IMR-90 (cell line): ENCODE data around the gene LRRC2. TPM values are rescaled to one million over a fixed set of nuclear protein-coding genes. Genes with fewer than 3 reads are reported as not detected.

Experiments used
- ATAC-seq: fragments of 200-7000 bp; cut with Tn5 transposase; 2 replicates; pipeline ENCODE4 v1.9.1; 2020; ENCODE audit warnings: low read depth, mild to moderate bottlenecking, moderate library complexity
- BruUV-seq: library from RNA; stranded (reverse); fragments of 400-500 nt; replicated peaks from 2 replicates; lab custom pipeline; 2021; lab: Mats Ljungman, UMichigan
- CTCF ChIA-PET: fragments of 300-600 bp; formaldehyde crosslinking; extraction: SDS; loops from one replicate; lab custom pipeline; 2021; ENCODE audit warnings: antibody characterized with exemption; lab: Yijun Ruan, JAX
- POLR2A ChIA-PET: fragments of 300-600 bp; sonication (Branson Sonifier 250); formaldehyde crosslinking; loops from one replicate; lab custom pipeline; 2022; ENCODE audit warnings: antibody characterized with exemption; ENCODE audit not compliant: unreplicated experiment; lab: Charles Lee
- DNase-seq: peaks from one replicate; pipeline ENCODE4 v3.0.0; 2013
- H2AFZ ChIP-seq: replicated peaks from 2 replicates; pipeline ENCODE3; 2013; ENCODE audit warnings: low read length, mild to moderate bottlenecking; ENCODE audit not compliant: poor library complexity
- H2AK5ac ChIP-seq: 2 replicates; pipeline ENCODE4 v1.6.1; 2013; ENCODE audit warnings: low read depth, low read length, inconsistent platforms
- H2AK9ac ChIP-seq: replicated peaks from 2 replicates; pipeline ENCODE3; 2013; ENCODE audit warnings: mild to moderate bottlenecking, low read depth, low read length, moderate library complexity; ENCODE audit not compliant: poor library complexity
- H2BK120ac ChIP-seq: 2 replicates; pipeline ENCODE4 v1.6.1; 2013; ENCODE audit warnings: low read depth, low read length, inconsistent platforms
- H2BK15ac ChIP-seq: 3 replicates; pipeline ENCODE4 v1.6.1; 2013; ENCODE audit warnings: low read depth, low read length, inconsistent platforms
- H2BK20ac ChIP-seq: 2 replicates; pipeline ENCODE4 v1.6.1; 2013; ENCODE audit warnings: low read depth, mild to moderate bottlenecking, inconsistent platforms, low read length, moderate library complexity
- H2BK5ac ChIP-seq: 2 replicates; pipeline ENCODE4 v1.6.1; 2013; ENCODE audit warnings: mild to moderate bottlenecking, low read depth, low read length, inconsistent platforms; ENCODE audit not compliant: poor library complexity, severe bottlenecking
- H3K14ac ChIP-seq: replicated peaks from 2 replicates; pipeline ENCODE4 v1.6.1; 2013; ENCODE audit warnings: low read depth, low read length, inconsistent platforms
- H3K18ac ChIP-seq: 2 replicates; pipeline ENCODE4 v1.6.1; 2013; ENCODE audit warnings: low read depth, low read length, control low read depth
- H3K23ac ChIP-seq: 2 replicates; pipeline ENCODE4 v1.6.1; 2013; ENCODE audit warnings: low read depth, low read length, inconsistent platforms
- H3K27ac ChIP-seq: 2 replicates; pipeline ENCODE4 v1.5.1; 2013; ENCODE audit warnings: mild to moderate bottlenecking, control low read depth, low read length; ENCODE audit not compliant: insufficient read depth
- H3K27me3 ChIP-seq: 2 replicates; pipeline ENCODE4 v1.6.1; 2013; ENCODE audit warnings: low read length; ENCODE audit not compliant: control insufficient read depth, insufficient read depth
- H3K36me3 ChIP-seq: 2 replicates; pipeline ENCODE4 v1.6.1; 2013; ENCODE audit warnings: low read length, mixed read lengths; ENCODE audit not compliant: control insufficient read depth, insufficient read depth
- H3K4ac ChIP-seq: 2 replicates; pipeline ENCODE4 v1.6.1; 2013; ENCODE audit warnings: low read depth, low read length, inconsistent platforms
- H3K4me1 ChIP-seq: 2 replicates; pipeline ENCODE4 v1.6.1; 2013; ENCODE audit warnings: low read length, mixed read lengths; ENCODE audit not compliant: control insufficient read depth, insufficient read depth
- H3K4me2 ChIP-seq: 2 replicates; pipeline ENCODE4 v1.6.1; 2013; ENCODE audit warnings: low read depth, mild to moderate bottlenecking, control low read depth, low read length, moderate library complexity
- H3K4me3 ChIP-seq: 2 replicates; pipeline ENCODE4 v1.5.1; 2013; ENCODE audit warnings: low read depth, mild to moderate bottlenecking, control low read depth, low read length, moderate library complexity; ENCODE audit not compliant: insufficient read depth
- H3K56ac ChIP-seq: 2 replicates; pipeline ENCODE4 v1.6.1; 2013; ENCODE audit warnings: low read length, inconsistent platforms; ENCODE audit not compliant: insufficient read depth; ENCODE audit errors: extremely low read depth
- H3K79me1 ChIP-seq, 2 experiments: 2 replicates each; pipeline ENCODE4 v1.6.1; 2013; ENCODE audit warnings: low read length in 2 of 2, inconsistent platforms in 1 of 2, low read depth in 1 of 2
- H3K9ac ChIP-seq: 2 replicates; pipeline ENCODE4 v1.6.1; 2013; ENCODE audit warnings: low read depth, low read length, control low read depth
- H3K9me1 ChIP-seq: 2 replicates; pipeline ENCODE4 v1.6.1; 2013; ENCODE audit warnings: low read length, inconsistent platforms; ENCODE audit not compliant: insufficient read depth
- H3K9me3 ChIP-seq: 2 replicates; pipeline ENCODE4 v1.6.1; 2013; ENCODE audit warnings: low read length; ENCODE audit not compliant: control insufficient read depth, insufficient read depth
- H4K20me1 ChIP-seq: 2 replicates; pipeline ENCODE4 v1.6.1; 2013; ENCODE audit warnings: low read length, inconsistent platforms; ENCODE audit not compliant: insufficient read depth
- H4K5ac ChIP-seq: 2 replicates; pipeline ENCODE4 v1.6.1; 2013; ENCODE audit warnings: mild to moderate bottlenecking, low read depth, low read length, control low read depth
- H4K8ac ChIP-seq, 2 experiments: 2 replicates each; pipeline ENCODE4 v1.6.1; 2013; ENCODE audit warnings: low read depth in 2 of 2, low read length in 2 of 2, control low read depth in 1 of 2, inconsistent platforms in 1 of 2
- H4K91ac ChIP-seq: 2 replicates; pipeline ENCODE4 v1.6.1; 2013; ENCODE audit warnings: low read depth, low read length, inconsistent platforms; ENCODE audit not compliant: insufficient read depth
- BHLHE40 ChIP-seq: fragments of 150-350 bp; IDR thresholded peaks from 2 replicates; pipeline ENCODE4 v1.6.1; 2016; ENCODE audit warnings: mild to moderate bottlenecking, low read depth, low read length
- CEBPB ChIP-seq: IDR thresholded peaks from 2 replicates; pipeline ENCODE4 v1.6.1; 2012; ENCODE audit warnings: low read depth, low read length, improper control_type of control experiment
- CHD1 ChIP-seq: IDR thresholded peaks from 2 replicates; pipeline ENCODE4 v1.6.1; 2012; ENCODE audit warnings: low read depth, low read length, improper control_type of control experiment
- CTCF ChIP-seq: conservative IDR thresholded peaks from 2 replicates; pipeline ENCODE4 v1.5.1; 2012; ENCODE audit warnings: mild to moderate bottlenecking, low read depth, low read length, improper control_type of control experiment
- ELK1 ChIP-seq: fragments of 150-350 bp; IDR thresholded peaks from 2 replicates; pipeline ENCODE4 v1.6.1; 2016; ENCODE audit warnings: low read depth, mild to moderate bottlenecking, low read length, moderate library complexity, borderline replicate concordance
- MAFK ChIP-seq: IDR thresholded peaks from 2 replicates; pipeline ENCODE4 v1.6.1; 2012; ENCODE audit warnings: low read depth, low read length, improper control_type of control experiment
- MAZ ChIP-seq: IDR thresholded peaks from 2 replicates; pipeline ENCODE4 v1.6.1; 2012; ENCODE audit warnings: low read depth, mild to moderate bottlenecking, low read length, improper control_type of control experiment, moderate library complexity, borderline replicate concordance
- RCOR1 ChIP-seq: IDR thresholded peaks from 2 replicates; pipeline ENCODE4 v1.6.1; 2012; ENCODE audit warnings: mild to moderate bottlenecking, low read length, improper control_type of control experiment; ENCODE audit not compliant: insufficient replicate concordance
- SMC3 ChIP-seq: fragments of 150-350 bp; IDR thresholded peaks from 2 replicates; pipeline ENCODE4 v1.6.1; 2016; ENCODE audit warnings: low read depth, mild to moderate bottlenecking, antibody characterized with exemption, low read length, moderate library complexity
- WGBS, 2 experiments: methylation state at CpG; one replicate each; pipeline versions ENCODE4 v1.1.5 to v1.1.7; 2013; ENCODE audit warnings: missing lambda C conversion rate in 2 of 2; ENCODE audit not compliant: insufficient read length in 1 of 2; ENCODE audit errors: extremely low coverage in 2 of 2; 5-methylcytosine and 5-hydroxymethylcytosine counted together
- dilution Hi-C: fragments of 300-500 bp; cut with HindIII; formaldehyde crosslinking; loops from one replicate; pipeline ENCODE4 v1.14.3; 2018; ENCODE audit warnings: low sequenced_read_pairs; ENCODE audit not compliant: unreplicated experiment
- in situ Hi-C: fragments of 300-500 bp; cut with MboI; formaldehyde crosslinking; loops from 3 replicates; pipeline ENCODE4 v1.14.3; 2019; ENCODE audit warnings: low sequenced_read_pairs, inconsistent platforms, mixed read lengths
- intact Hi-C: fragments of 100-400 bp; cut with micrococcal nuclease; formaldehyde crosslinking; loops from 2 replicates; pipeline ENCODE4 v1.10.0; 2022
- polyA plus RNA-seq, 3 experiments: library from polyadenylated mRNA; depleted of rRNA; stranded (reverse); fragments of >200 nt; gene quantifications; 2 replicates each; pipeline ENCODE4 v1.2.3, GENCODE V29; 2012; ENCODE audit warnings: low replicate concordance in 1 of 3
- total RNA-seq: library from RNA; depleted of rRNA; stranded (reverse); fragments of >200 nt; gene quantifications from 2 replicates; pipeline ENCODE4 v1.2.3, GENCODE V29; 2012

The LRRC2 gene
- total and polyA plus RNA-seq, 2 of the 4 experiments (the other 2 are of a cell fraction), result 2.9 to 4.1 TPM

GRCh38 chr3:46551615-46552014 is 14.5 kb downstream of the LRRC2 start:
- peak overlapping the region; percentile 99 for H2BK5ac ChIP-seq
- in situ Hi-C loops, result no loop called here

More at GRCh38 chr3:46551615-46552014, 14.5 kb downstream of the LRRC2 start:
- peaks cover 23% of the 10 kb centered on the region for H3K4me1 ChIP-seq
- no peak overlapping the region for H3K9ac ChIP-seq
- H2AFZ ChIP-seq, result no peak overlapping the region
- peak overlapping the region; percentile 93; the same call in 2 of the 3 replicates for H2BK15ac ChIP-seq
- peaks cover 0 to 19% of the 10 kb centered on the region in 2 experiments; a peak in 3 of 4 replicates for H3K79me1 ChIP-seq
- H4K91ac ChIP-seq, result peak overlapping the region; percentile 61
- dilution Hi-C loops, result no loop called here
- H3K4me2 ChIP-seq, result no peak overlapping the region
- H3K4ac ChIP-seq, result peak overlapping the region; percentile 79
- intact Hi-C loops, result no loop called here
- no peak for DNase-seq
- peak overlapping the region; percentile 98 for H2BK120ac ChIP-seq
- WGBS, 2 experiments, result no CpG with 5 or more reads among the region's 2 CpGs
- H4K8ac ChIP-seq, result peak overlapping the region; percentile 62 to 84; a peak in 3 of 4 replicates
- peaks cover 8% of the 10 kb centered on the region for H3K36me3 ChIP-seq
- no peaks in the 10 kb centered on the region for H4K20me1 ChIP-seq
- peak overlapping the region; percentile 68; the same call in 1 of the 2 replicates for H3K14ac ChIP-seq
- H4K5ac ChIP-seq, result peak overlapping the region; percentile 90; the same call in 1 of the 2 replicates
- CTCF ChIA-PET, result interaction anchor here (0.6 to 0.9 kb wide), 3 partner anchors 11 to 63 kb away, joined by 3 read pairs; no protein-coding TSS in a partner anchor
- no TSS peak for BruUV-seq
- no peak overlapping the region for H2AK5ac ChIP-seq
- no peaks in the 10 kb centered on the region for H3K27me3 ChIP-seq
- H3K18ac ChIP-seq, result peak overlapping the region; percentile 94
- H3K27ac ChIP-seq, result no peak overlapping the region; the same call in 1 of the 2 replicates
- peaks cover 20% of the 10 kb centered on the region for H3K9me1 ChIP-seq
- peaks cover 3% of the 10 kb centered on the region; the same call in 1 of the 2 replicates for H3K9me3 ChIP-seq
- H3K4me3 ChIP-seq, result no peak overlapping the region
- no peak for ATAC-seq
- peak overlapping the region; percentile 40; the same call in 1 of the 2 replicates for H3K23ac ChIP-seq
- TF ChIP-seq BHLHE40 (no peak), ELK1 (no peak), CEBPB (no peak), CHD1 (no peak), SMC3 (no peak), MAFK (no peak), CTCF (no peak), MAZ (no peak), RCOR1 (no peak)
- POLR2A ChIA-PET, result interaction anchor here (0.6 kb wide), 1 partner anchor 34 kb away, joined by 5 read pairs; no protein-coding TSS in a partner anchor
- H2BK20ac ChIP-seq, result peak overlapping the region; percentile 70
- no peak overlapping the region for H3K56ac ChIP-seq
- peak overlapping the region; percentile 2 for H2AK9ac ChIP-seq
